GM20000 (cell line): ENCODE data around the gene PRSS36.
"Not testable (repeated sequence)": the region's sequence is repeated elsewhere in the genome, so short reads cannot be mapped to it uniquely, and the experiment has no call there.

ENCODE experiments used
- DNase-seq: peaks from one replicate; pipeline ENCODE4 v3.0.0; 2012; ENCODE audit warnings: low spot score
- TF ChIP-seq, protein P1 (sequence below): IDR thresholded peaks from 2 replicates; pipeline ENCODE4 v1.5.1; 2012; ENCODE audit warnings: mild to moderate bottlenecking, control low read depth; ENCODE audit errors: extremely low read depth, missing control alignments

Gene PRSS36

DNA sequence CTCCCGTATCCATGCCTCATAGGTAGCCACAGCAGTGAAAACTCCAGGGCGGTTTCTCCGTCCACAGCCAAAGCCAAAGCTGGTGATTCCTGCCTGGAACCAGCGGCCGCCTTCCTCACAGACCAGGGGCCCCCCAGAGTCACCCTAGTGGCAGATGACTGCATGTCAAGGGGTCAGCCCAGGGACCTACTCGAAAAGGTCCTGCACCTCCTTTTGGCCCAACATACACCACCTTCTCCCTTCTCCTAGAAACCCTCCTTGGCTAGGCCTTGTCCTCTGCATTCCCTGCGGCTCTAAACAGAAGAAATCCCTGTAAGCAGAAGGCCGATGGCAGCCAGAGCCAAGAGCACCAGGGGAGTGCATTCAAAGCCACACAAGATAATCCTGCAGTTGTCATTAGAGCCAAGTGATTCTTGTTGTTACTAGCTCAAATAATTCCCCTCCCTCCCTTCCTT, 6.1 kb downstream of the PRSS36 start:
- DNase-seq: peak; percentile 21
- TF ChIP-seq, protein P1, sequence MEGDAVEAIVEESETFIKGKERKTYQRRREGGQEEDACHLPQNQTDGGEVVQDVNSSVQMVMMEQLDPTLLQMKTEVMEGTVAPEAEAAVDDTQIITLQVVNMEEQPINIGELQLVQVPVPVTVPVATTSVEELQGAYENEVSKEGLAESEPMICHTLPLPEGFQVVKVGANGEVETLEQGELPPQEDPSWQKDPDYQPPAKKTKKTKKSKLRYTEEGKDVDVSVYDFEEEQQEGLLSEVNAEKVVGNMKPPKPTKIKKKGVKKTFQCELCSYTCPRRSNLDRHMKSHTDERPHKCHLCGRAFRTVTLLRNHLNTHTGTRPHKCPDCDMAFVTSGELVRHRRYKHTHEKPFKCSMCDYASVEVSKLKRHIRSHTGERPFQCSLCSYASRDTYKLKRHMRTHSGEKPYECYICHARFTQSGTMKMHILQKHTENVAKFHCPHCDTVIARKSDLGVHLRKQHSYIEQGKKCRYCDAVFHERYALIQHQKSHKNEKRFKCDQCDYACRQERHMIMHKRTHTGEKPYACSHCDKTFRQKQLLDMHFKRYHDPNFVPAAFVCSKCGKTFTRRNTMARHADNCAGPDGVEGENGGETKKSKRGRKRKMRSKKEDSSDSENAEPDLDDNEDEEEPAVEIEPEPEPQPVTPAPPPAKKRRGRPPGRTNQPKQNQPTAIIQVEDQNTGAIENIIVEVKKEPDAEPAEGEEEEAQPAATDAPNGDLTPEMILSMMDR: no peak

DNA sequence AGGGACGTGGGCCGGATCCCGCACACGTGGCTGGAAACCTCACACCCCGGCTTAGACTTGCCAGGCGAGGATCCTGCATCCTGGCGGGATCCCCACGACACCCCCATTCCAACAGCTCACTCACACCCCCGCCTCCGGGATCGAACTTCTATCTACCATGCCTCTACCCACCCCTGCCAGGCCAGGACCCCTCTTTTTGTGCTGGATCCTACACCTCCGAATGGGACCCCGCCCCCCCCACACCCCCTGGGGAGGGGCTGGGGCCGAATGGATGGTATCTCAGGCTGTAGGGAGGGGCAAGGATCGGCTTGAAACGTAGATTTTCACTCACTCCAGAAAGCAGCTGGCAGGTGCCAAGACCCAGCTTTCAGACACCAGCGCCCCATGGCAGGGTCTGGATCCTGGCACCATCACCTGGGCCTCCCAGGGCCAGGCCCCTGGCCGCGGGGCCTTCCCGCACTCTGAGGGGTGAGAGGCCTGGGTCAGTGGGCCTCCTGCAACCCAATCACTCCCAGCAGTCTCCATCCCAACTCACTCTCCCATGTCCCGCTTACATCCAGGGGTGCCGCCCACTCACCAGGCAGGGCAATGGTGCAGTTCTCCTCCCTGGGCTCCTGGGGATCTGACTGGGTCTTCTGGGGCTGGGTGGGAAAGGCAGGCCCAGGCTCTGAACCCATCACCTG, 6.7 kb downstream of the PRSS36 start:
- TF ChIP-seq, protein P1: no peak
- no peak for DNase-seq

DNA sequence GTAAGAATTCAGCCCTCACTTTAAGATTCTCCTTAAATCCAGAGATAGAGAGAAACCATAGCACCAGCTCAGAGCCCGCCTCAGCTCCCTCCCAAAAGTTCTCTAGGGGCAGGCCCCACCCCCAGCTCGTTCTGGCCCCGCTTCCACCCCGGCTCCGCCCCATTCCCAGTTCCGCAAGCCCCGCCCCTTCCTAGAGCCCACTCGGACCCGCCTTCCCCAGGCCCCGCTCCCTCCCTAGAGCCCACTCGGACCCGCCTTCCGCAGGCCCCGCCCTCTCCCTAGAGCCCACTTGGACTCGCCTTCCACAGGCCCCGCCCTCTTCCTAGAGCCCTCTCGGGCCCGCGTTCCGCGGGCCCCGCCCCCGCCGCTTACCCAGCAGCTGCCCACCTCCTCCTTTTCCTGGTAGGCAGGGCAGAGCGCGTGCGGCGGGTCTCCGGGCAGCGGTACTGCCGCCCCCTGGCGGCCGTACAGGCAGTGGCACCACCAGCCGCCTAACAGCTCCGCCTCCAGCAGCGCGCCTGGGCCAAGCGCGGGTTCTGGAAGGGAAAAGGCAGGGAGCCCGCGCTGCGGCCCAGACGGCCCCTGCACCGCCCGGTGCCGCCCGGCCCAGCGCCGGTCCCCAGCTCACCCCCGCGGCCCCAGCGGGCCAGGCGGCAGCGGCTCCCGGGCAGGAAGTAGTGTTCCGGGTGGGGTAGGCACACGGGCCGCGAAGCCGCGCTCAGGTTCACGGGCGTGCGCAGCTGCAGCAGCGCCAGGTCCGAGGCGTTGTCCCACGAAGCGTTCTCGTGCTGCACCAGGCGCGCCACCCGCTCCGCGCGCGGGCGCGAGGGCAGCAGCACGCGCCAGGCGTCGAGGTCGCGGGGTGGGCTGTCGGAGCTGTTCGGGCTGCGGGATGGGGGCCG, 7.5 kb downstream of the PRSS36 start:
- TF ChIP-seq, protein P1: peak; percentile 97
- DNase-seq: peak; percentile 100

DNA sequence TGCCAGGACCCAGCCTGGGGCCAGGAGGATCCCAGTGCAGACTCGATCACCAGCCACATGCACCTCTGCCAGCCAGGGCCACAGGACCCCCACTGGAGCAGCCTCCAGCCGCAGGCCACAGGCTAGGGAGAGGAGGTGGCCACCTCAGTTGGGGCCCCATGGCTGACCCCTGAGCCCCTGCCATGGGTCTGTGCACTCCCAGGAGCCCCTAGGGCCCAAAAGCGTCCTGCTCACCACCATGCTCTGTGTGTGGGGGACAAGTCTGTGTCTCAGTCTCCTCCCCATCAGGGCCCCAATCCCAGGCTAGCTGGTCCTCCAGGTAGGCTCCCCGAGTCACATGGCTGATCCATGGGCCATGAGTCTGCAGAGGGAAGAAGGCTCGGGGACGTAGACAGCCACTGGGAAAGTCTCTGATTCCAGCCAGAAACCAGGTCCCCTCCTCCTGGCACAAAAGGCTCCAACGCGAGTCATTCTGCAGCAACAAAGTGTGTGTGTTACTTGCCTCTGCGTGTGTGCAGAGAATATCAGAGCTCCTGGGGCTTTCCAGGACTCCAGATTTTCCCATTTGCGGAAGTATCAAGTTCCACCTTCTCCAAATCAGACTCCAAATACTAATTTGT, 8.3 kb downstream of the PRSS36 start:
- no peak for DNase-seq
- TF ChIP-seq, protein P1: no peak

DNA sequence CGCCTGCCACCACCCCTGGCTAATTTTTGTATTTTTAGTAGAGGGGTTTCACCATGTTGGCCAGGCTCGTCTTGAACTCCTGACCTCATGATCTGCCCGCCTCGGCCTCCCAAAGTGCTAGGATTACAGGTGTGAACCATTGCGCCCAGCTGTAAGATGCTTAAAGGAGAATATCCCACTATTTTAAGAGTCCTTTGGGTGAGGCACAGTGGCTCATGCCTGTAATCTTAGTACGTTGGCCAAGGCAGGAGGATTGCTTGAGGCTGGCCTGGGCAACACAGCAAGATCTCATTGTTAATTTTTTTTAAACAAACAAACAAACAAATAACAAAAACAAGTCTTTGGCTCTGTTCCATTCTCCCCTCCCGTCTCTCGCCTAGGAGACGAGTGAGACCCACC, 8.8 kb downstream of the PRSS36 start:
- not testable (repeated sequence) for DNase-seq

DNA sequence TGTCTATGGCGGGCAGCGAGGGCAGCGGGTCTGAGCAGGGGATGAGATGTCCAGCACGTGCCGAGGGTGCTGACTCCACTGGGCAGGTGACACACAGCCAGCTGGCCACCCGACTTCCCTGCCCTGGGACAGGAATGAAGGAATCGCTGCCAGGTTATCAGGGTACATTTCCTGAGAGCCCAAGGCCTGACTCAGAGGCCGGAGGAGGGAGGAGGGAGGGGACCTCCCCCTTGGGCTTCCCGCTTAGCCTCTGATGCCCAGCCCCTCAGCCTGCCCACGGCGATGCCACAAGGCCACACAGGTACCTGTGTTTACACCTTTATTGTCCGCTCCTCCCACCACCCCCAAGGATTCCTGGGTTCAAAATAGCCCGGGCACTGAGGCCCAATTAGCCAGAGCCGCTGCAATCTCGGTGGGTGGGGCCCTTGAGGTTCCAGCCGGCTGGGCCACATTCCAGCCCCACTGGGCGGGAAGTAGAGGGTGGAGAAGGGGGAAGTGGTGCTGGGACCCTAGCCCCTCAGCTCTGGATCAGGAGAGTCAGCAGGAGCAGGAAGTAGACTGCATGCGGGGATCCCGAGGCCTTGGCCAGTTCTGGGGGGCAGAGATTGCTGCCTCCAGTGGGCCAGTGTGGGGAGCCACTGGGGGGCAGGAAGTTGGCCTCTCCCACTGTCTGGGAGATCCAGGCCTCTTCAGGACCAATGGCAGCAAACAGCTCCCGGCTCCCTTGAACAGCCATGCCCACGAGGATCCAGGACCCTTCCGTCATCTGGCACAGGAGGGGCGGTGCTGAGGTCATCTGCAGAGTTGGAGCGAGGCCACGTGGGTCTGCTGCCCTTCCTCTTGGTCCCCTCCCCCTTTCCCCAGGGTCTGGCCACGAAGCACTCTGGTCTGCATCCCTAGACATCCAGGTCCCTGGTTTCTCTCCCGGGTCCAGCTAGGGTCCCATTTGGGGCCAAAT, 11.0 kb downstream of the PRSS36 start:
- TF ChIP-seq, protein P1: no peak
- no peak for DNase-seq

DNA sequence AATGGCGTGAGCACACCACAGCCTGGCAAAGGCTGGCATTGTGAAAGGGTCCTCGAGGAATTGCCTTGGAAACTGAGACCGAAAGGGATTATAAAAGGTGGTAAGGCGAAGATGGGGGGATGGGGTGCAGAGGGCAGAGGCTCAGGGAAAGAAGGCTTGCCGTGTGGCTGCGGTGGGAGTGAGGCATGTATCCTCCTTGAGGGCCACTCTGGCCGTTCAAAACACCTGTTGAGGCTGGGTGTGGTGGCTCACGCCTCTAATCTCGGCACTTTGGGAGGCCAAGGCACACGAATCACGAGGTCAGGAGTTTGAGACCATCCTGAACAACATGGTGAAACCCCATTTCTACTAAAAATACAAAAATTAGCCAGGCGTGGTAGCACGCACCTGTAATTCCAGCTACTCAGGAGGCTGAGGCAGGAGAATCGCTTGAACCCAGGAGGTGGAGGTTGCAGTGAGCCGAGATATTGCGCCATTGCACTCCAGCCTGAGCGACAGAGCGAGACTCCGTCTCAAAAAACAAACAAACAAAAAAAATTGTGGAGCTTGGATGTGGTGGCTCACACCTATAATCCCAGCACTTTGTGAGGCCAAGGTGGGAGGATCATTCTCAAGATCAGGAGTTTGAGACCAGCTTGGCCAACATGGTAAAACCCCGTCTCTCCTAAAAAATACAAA, 12.9 kb downstream of the PRSS36 start:
- DNase-seq: not testable (repeated sequence)
